Stimulated activated CD8-positive, alpha-beta memory T cell treated with anti-CD3 and anti-CD28 coated beads, Interleukin-12 subunit alpha, Interleukin-12 subunit beta, amount 100 ng/mL, for 4 hours (primary cell): ENCODE results near the gene ZNF613.
"Not testable (repeated sequence)": the region's sequence is repeated elsewhere in the genome, so short reads cannot be mapped to it uniquely, and the experiment has no call there.

Experiments used
- DNase-seq: peaks from one replicate; pipeline ENCODE4 v3.0.0-alpha.2; 2020; ENCODE audit warnings: low read depth

Gene ZNF613

DNA sequence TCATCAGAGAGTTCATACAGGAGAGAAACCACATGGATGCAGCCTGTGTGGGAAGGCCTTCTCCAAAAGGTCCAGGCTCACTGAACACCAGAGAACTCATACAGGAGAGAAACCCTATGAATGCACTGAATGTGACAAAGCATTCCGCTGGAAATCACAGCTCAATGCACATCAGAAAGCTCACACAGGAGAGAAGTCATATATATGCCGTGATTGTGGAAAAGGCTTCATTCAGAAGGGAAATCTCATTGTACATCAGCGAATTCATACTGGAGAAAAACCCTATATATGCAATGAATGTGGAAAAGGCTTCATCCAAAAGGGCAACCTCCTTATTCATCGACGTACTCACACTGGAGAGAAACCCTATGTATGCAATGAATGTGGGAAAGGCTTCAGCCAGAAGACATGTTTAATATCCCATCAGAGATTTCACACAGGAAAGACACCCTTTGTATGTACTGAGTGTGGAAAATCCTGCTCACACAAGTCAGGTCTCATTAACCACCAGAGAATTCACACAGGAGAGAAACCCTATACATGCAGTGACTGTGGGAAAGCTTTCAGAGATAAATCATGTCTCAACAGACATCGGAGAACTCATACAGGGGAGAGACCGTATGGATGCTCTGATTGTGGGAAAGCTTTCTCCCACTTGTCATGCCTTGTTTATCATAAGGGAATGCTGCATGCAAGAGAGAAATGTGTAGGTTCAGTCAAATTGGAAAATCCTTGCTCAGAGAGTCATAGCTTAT, 17.7 kb downstream of the ZNF613 start:
- no peak for DNase-seq

DNA sequence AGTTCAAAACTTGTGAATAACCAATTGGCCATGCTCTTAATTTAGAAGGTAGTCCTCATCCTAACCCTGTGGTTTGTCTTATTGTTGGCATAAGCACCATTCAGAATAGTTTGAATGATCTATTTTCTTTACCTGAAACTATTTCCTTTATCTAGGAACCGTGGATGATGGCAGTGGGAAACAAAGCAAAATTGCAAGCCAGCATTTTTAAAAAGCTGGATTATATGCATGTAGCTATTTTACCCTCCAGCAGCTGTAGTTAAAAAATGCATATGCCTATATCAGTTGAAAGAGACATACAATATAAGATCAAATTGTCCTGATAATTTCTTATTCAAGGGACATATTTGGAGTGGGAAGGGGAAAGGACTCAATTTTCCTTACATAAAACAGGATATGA, 19.3 kb downstream of the ZNF613 start:
- no peak for DNase-seq

DNA sequence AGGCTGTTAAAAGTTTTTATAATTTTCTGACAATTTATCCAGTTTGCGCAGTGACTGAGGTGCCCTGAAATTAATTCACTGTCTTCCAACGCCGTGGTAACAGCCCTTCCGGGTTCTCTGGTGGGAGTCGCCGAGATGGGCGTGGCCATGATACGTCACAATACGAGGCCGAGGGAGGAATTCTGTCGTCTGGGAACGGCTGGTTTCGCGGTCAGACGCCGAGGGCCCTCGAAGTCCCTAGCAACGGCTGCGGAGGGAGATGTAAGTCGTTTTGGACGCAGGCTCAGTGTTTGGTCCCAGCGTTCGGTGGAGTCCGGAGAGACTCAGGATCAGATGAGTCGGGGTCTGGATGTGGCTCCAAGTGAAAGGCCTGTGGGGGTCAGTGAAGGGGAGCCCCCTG, 21.7 kb downstream of the ZNF613 start:
- DNase-seq: no peak

DNA sequence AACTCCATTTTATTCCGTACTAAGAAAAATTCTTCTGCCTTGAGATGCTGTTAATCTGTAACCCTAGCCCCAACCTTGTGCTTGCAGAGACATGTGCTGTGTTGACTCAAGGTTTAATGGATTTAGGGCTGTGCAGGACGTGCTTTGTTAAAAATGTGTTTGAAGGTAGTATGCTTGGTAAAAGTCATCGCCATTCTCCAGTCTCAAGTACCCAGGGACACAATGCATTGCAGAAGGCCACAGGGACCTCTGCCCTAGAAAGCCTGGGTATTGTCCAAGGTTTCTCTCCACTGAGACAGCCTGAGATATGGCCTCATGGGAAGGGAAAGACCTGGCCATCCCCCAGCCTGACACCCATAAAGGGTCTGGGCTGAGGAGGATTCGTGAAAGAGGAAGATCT, 30.6 kb downstream of the ZNF613 start:
- DNase-seq: not testable (repeated sequence)

DNA sequence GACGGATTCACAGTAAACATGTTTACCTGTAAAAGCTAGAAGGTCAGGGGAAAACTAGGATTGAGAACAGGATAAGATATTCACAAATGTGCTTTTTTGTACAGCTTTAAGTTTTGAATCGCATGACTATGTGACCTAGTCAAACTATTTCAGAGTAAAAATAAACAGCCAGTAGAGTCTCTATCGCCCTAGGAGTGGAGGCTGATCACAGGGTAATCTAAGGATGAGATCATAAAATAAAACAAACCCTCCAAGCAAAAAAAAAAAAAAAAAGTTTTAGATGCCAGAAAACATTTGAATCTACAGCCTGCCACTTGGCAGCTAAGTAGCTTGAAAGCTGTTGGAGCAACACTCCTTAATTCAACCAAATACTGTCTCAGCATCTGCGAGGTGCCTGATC, 32.5 kb downstream of the ZNF613 start:
- DNase-seq: no peak

DNA sequence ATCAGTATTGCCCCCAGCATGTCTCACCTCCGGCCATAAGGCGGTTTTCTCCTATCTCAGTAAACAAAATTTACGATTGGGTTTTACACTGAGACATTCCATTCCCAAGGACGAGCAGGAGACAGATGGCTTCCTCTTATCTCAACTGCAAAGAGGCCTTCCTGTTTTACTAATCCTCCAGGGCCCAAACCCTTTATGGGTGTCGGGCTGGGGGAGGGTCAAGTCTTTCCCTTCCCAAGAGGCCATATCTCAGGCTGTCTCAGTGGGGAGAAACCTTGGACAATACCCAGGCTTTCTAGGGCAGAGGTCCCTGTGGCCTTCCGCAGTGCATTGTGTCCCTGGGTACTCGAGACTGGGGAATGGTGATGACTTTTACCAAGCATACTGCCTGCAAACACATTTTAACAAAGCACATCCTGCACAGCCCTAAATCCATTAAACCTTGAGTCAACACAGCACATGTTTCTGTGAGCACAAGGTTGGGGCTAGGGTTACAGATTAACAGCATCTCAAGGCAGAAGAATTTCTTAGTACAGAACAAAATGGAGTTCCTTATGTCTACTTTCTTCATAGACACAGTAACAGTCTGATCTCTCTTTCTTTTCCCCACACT, 33.5 kb downstream of the ZNF613 start:
- DNase-seq: not testable (repeated sequence)

DNA sequence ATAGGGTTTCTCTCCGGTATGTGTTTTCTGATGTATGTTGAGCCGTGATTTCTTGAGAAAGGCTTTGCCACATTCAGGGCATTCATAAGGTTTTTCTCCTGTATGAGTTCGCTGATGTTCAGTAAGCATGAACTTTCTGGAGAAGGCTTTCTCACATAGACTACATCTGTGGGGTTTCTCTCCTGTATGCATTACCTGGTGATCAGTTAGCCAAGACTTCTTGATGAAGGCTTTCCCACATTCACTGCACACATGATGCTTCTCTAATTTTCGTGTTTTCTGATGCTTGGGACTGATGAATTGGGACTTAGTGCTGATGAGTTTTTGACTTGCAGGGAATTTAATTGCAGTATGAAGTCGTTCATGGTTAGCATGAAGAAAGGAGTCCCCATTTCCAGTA, 38.3 kb downstream of the ZNF613 start:
- DNase-seq: no peak

DNA sequence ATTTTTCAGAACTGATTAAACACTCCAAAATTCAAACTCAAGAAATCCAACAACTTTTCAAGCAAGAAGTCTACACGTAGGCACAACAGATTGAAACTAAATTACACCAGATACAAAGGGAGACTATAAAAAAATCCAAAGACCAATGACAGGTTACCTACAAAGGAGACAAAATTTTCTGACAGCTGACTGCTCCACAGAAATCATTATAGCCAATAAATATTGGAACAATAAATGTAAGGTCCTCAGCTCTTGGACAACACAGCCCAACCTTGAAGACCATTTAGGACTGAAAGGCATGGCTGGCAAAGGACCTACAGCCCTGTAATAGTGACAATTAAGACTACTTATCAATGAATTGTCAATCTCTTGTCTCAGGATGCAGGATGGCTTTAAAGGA, 43.4 kb downstream of the ZNF613 start:
- DNase-seq: no peak

DNA sequence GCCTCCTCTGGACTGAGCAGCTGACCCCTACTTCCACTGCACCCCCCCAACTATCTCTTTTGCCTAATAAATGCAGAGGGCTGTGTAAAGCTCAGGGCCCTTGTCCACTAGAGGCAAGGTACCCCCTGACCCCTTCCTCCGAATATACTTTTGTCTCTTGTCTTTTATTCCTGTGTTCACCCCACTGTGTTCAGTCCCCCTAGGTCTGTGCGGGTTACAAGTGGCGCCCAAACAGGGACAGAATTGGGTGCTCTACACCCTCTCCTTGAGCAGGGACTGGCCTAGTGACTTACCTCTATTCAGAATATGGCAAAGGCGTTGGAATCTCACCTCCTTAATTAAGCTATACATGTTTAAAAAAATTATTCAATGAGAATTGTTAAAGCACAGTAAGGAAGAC, 44.4 kb downstream of the ZNF613 start:
- DNase-seq: no peak

DNA sequence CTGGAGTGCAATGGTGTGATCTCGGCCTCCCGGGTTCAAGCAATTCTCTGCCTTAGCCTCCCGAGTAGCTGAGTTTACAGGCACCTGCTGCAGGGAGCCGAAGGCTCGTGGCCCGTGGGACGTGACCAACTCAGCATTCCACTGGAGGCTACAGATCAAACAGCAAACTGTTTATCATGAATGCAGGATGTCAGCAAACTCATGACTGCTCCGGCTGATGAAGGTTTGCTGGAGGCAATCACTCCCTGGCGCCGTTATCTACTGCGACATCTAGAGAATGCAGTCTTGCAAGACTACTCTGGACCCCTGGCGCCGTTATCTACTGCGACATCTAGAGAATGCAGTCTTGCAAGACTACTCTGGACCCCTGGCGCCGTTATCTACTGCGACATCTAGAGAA, 48.5 kb downstream of the ZNF613 start:
- not testable (repeated sequence) for DNase-seq

DNA sequence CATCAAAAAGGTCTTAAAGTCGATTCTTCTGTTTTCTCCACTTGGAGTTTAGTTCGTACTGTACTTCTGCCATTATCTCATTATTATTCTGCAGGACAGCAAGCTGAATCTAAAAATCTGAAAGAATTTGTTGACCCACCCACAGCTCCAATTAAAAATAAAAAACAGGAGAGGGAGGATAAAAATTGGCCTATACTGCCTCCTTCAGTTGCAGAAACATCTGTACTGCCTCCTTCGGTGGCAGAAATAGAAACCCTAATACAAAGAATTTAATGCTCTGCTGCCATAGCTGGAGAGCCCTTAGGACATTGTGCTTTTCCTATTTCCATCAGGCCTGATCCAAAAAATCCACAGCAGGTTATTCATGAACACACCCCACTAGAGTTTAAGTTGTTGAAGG, 49.6 kb downstream of the ZNF613 start:
- DNase-seq: no peak

DNA sequence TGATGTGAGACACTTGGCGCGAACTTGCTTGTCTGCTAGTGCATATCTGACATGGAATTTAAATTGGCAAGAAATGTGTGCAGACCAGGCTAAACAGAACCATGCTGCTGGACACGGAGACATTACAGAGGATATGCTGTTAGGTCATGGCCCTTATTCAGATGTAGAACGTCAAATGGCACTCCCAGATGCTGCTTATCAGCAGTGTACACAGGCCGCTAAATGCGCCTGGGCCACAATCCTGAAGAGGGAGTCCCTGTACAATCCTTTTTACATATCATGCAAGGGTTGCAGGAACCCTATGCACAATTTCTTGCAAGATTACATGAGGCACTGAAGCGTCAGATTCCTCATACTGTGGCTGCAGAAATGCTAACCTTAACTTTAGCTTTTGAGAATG, 50.1 kb downstream of the ZNF613 start:
- DNase-seq: no peak

DNA sequence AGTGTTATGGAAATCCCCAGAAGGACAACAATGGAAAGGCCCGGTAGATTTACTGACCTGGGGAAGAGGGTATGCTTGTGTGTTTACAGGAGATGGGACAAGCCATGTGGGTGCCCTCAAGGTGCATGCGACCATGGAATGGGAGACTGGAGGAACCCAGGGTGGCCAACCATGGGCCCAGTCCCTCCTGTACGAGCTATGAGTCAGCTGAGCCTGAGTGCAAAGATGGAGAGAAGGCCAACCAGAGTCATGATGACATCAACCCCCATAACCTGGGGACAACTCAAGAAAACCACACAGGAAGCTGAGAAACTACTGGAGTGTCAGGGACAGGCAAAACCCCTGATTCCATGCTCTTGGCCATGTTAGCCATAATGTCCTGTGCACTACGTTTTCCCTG, 51.6 kb downstream of the ZNF613 start:
- no peak for DNase-seq

DNA sequence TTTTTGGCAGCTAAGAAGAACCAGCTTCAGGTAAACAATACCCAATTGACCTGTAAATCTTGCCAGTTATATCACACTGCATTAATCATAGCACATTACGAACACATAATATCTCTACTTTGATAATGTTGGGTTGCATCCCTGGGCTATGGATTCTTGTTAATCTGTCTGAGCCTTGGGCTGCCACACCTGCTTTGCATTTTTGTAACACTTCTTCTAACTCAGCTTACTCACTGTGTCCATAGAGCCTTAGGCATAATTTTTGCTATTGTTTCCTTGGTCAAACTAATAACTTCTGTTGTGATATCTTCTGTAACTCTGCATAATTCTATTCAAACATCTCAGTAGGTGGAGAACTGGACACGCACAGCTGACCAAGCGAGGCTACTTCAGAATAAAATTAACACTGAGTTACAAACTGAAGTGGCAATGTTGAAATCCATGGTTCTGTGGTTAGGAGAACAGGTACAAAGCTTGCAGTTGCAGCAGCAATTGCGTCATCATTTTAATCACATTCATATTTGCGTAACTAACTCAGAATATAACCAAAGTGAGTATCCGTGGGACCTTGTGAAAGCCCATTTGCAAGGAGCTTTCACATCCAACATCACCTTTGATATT, 53.0 kb downstream of the ZNF613 start:
- no peak for DNase-seq

DNA sequence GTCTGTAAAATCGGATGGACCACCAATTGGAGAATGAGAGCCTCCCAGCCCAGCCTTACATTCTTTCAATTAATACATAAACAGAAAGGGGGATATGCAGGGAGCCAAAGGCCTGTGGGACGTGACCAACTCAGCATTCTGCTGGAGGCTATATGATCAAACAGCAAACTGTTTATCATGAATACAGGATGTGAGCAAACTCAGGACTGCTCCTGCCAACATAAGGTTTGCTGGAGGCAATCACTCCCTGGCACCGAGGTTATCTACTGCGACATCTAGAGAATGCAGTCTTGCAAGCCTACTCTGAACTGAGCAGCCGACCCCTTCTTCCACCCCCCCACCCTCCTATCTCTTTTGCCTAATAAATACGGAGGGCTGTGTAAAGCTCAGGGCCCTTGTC, 53.7 kb downstream of the ZNF613 start:
- DNase-seq: not testable (repeated sequence)

DNA sequence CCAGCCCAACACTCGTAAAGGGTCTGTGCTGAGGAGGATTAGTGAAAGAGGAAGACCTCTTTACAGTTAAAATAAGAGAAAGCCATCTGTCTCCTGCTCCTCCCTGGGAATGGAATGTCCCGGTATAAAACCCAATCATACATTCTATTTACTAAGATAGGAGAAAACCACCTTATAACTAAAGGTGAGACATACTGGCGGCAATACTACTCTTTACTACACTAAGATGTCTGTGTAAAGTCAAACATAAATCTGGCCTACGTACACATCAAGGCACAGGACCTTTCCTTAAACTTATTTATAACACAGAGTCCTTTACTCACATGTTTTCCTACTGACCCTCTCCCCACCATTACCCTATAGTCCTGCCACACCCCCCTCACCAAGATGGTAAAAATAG, 56.1 kb downstream of the ZNF613 start:
- no peak for DNase-seq

DNA sequence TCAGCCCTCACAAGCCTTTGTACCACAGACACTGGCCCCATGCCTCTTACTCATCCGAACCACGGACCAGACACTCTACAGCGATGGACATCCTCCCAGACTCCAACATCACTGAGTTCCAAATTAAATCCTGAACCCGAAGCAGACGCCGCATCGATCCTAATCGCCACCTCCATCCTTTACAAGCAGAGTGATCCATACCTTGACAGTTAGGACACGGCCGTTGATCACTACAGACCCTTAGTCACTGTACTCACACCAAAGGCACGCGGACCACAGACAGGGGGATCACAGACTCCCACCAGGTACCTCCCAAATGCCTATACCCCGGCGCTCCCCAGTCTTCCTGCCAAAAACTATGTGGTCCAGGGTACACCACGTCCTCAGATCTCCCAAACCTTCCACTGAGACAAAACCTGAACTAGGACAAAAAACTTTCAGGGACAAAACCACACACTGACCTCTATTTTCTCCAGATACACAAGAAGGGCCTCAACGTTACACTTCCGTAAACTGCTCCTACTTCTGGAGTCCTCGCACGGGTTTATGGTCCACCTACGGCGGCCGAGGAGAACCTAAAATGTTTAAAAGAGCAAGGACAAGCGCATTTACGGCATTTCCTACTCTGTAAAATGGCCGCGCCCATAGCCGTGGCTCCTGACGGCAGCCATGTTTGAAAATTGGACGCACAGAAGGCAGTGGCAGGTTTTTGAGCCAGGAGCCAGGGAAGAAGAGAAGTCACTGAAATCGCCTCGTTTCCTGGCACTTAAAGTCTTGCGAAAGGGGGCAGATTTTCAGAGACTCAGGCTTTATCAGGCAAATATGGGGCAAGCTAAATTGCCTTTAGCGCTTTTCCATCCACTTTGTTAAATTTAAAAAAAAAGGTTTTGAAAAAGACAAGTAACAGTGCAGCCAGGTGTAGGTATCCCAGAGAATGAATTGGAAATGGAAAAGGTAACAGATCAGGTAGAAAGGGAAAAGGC, 59.3 kb downstream of the ZNF613 start, which contains the start of gene ZNF350:
TSS of gene ZNF350 (minus strand) at position 532 of the 983 bp plus-strand sequence. CDS start 12,480 bp downstream, outside the sequence.
- DNase-seq: peak; percentile 69

DNA sequence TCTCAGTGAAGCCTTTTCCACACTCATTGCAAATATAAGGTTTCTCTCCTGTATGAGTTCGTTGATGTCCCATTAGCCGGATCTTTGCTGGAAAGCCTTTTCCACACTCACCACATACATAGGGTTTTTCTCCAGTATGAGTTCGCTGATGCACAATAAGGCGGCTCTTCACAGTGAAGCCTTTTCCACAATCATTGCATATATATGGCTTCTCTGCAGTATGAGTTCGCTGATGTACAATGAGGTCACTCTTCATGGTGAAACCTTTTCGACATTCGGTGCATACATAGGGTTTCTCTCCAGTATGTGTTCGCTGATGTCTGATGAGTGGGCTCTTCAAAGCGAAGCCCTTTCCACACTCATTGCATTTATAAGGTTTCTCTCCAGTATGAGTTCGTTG, 66.2 kb downstream of the ZNF613 start:
- no peak for DNase-seq

DNA sequence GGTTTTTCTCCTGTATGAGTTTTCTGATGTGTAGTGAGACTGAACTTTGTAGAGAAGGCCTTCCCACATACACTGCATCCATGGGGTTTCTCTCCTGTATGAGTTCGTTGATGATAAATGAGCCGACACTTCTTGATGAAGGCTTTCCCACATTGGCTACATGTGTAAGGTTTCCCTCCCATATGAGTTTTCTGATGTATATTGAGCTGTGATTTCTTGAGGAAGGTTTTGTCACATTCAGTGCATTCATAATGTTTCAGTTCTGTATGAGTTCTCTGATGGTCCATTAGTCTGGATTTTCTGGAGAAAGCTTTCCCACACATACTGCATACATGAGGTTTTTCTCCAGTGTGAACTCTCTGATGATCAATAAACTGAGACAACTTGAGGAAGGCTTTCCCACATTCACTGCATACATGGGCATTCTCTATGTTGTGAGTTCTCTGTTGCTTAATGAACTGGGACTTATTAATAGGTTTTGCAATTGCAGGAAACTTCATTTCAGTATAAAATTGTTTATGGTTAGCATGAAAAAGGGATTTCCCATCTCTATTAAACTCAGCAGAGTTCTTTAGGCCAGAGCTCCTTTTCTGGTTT, 66.9 kb downstream of the ZNF613 start:
- no peak for DNase-seq
